Endothelial cell of umbilical vein (primary cell): ENCODE data around the gene NPPC. TPM values are rescaled to one million over a fixed set of nuclear protein-coding genes. Genes with fewer than 3 reads are reported as not detected.

Experiments used
- BruUV-seq: library from RNA; stranded (reverse); fragments of 400-500 nt; replicated peaks from 2 replicates; lab custom pipeline; 2021; lab: Mats Ljungman, UMichigan
- CTCF ChIA-PET: fragments of 300-600, 350-600 bp; sonication (Branson Sonifier 250); formaldehyde crosslinking; loops from one replicate; lab custom pipeline; 2021; ENCODE audit warnings: antibody characterized with exemption, inconsistent platforms; lab: Charles Lee
- POLR2A ChIA-PET: fragments of 300-600, 350-600 bp; sonication (Branson Sonifier 250); formaldehyde crosslinking; loops from one replicate; lab custom pipeline; 2021; ENCODE audit warnings: antibody characterized with exemption, inconsistent platforms; lab: Charles Lee
- DNase-seq: peaks from one replicate; pipeline ENCODE4 v3.0.0-alpha.2; 2011; ENCODE audit warnings: low read depth, low spot score
- FAIRE-seq: peaks from 2 replicates; lab custom pipeline; 2011; peaks lifted over from hg19 to GRCh38; lab: Jason Lieb, UNC
- H2AFZ ChIP-seq: 2 replicates; pipeline ENCODE4 v1.6.0; 2012; ENCODE audit warnings: low read depth, low read length, control low read depth, inconsistent platforms
- H3K27ac ChIP-seq: 2 replicates; pipeline ENCODE4 v1.5.1; 2011; ENCODE audit warnings: low read depth, mild to moderate bottlenecking, control low read depth, low read length, moderate library complexity; ENCODE audit not compliant: insufficient read depth
- H3K27me3 ChIP-seq, 2 experiments: 2 replicates each; pipeline versions ENCODE4 v1.6.0 to v1.6.1; 2011; ENCODE audit warnings: low read length in 2 of 2, mixed read lengths in 1 of 2; ENCODE audit not compliant: control insufficient read depth in 2 of 2, insufficient read depth in 2 of 2
- H3K36me3 ChIP-seq, 2 experiments: 2 replicates in 1 of 2; 3 replicates in 1 of 2; pipeline ENCODE4 v1.5.1; 2011; ENCODE audit warnings: low read length in 2 of 2, mild to moderate bottlenecking in 1 of 2, moderate library complexity in 1 of 2; ENCODE audit not compliant: control insufficient read depth in 2 of 2, insufficient read depth in 2 of 2; ENCODE audit errors: extremely low read depth in 1 of 2
- H3K4me1 ChIP-seq: 3 replicates; pipeline ENCODE4 v1.5.1; 2011; ENCODE audit warnings: mild to moderate bottlenecking, low read length; ENCODE audit not compliant: control insufficient read depth, insufficient read depth; ENCODE audit errors: extremely low read depth
- H3K4me2 ChIP-seq: 2 replicates; pipeline ENCODE4 v1.6.1; 2011; ENCODE audit warnings: low read length, control low read depth, mixed read lengths; ENCODE audit not compliant: insufficient read depth
- H3K4me3 ChIP-seq, 3 experiments: fragments of 200-600 bp in 1 of 3; sonication (generic), shearing (Covaris generic) in 1 of 3; replicated peaks in 1 of 3; 2 replicates each; pipeline ENCODE4 v1.5.1; 2011 to 2016; ENCODE audit warnings: control low read depth in 3 of 3, low read length in 3 of 3, mild to moderate bottlenecking in 2 of 3, inconsistent platforms in 1 of 3, low read depth in 1 of 3, moderate library complexity in 1 of 3; ENCODE audit not compliant: insufficient read depth in 1 of 3
- H3K79me2 ChIP-seq: 2 replicates; pipeline ENCODE4 v1.6.0; 2012; ENCODE audit warnings: low read length, inconsistent platforms; ENCODE audit not compliant: control insufficient read depth, insufficient read depth
- H3K9ac ChIP-seq: replicated peaks from 2 replicates; pipeline ENCODE3; 2011; ENCODE audit warnings: low read length, control low read depth; ENCODE audit not compliant: insufficient read depth; ENCODE audit errors: extremely low read depth
- H3K9me1 ChIP-seq: replicated peaks from 3 replicates; pipeline ENCODE4 v1.6.0; 2011; ENCODE audit warnings: mild to moderate bottlenecking, low read length; ENCODE audit not compliant: control insufficient read depth, insufficient read depth; ENCODE audit errors: extremely low read depth
- H3K9me3 ChIP-seq: replicated peaks from 2 replicates; pipeline ENCODE4 v1.5.1; 2012; ENCODE audit warnings: low read length, inconsistent platforms; ENCODE audit not compliant: control insufficient read depth, insufficient read depth
- H4K20me1 ChIP-seq: replicated peaks from 2 replicates; pipeline ENCODE3; 2011; ENCODE audit warnings: mild to moderate bottlenecking, low read length; ENCODE audit not compliant: control insufficient read depth, insufficient read depth; ENCODE audit errors: extremely low read depth
- EZH2 ChIP-seq: IDR thresholded peaks from 2 replicates; pipeline ENCODE4 v1.6.1; 2012; ENCODE audit warnings: borderline replicate concordance, low read depth, mild to moderate bottlenecking, moderate library complexity, low read length, inconsistent platforms; ENCODE audit not compliant: severe bottlenecking
- FOS ChIP-seq: IDR thresholded peaks from 2 replicates; pipeline ENCODE4 v1.6.1; 2011; ENCODE audit warnings: mild to moderate bottlenecking, low read length, moderate library complexity, borderline replicate concordance; ENCODE audit not compliant: insufficient read depth
- GATA2 ChIP-seq: IDR thresholded peaks from 2 replicates; pipeline ENCODE4 v1.7.0; 2011; ENCODE audit warnings: low read depth, mild to moderate bottlenecking, moderate library complexity, mixed read lengths, low read length; ENCODE audit not compliant: insufficient read length, insufficient read depth
- JUN ChIP-seq: IDR thresholded peaks from 2 replicates; pipeline ENCODE4 v1.6.1; 2011; ENCODE audit warnings: borderline replicate concordance, low read depth; ENCODE audit not compliant: insufficient read length, insufficient read depth
- MYC ChIP-seq: IDR thresholded peaks from one replicate; pipeline ENCODE4 v1.6.1; 2011; ENCODE audit warnings: mild to moderate bottlenecking, low read depth, low read length
- POLR2A ChIP-seq: IDR thresholded peaks from 2 replicates; pipeline ENCODE4 v1.6.1; 2012; ENCODE audit warnings: low read depth, mild to moderate bottlenecking, control low read depth, low read length
- POLR2AphosphoS5 ChIP-seq: IDR thresholded peaks from 2 replicates; pipeline ENCODE4 v1.6.1; 2012; ENCODE audit warnings: low read depth, mild to moderate bottlenecking, control low read depth, low read length, moderate library complexity; ENCODE audit not compliant: insufficient read depth
- dilution Hi-C: fragments of 300-500 bp; cut with MboI; formaldehyde crosslinking; loops from one replicate; pipeline ENCODE4 v1.15.0; 2019; ENCODE audit warnings: low sequenced_read_pairs; ENCODE audit not compliant: extremely low pct_ligation_motif_present
- intact Hi-C: fragments of 100-400 bp; cut with micrococcal nuclease; formaldehyde crosslinking; loops from one replicate; pipeline ENCODE4 v1.10.0; 2022
- polyA plus RNA-seq, 4 experiments: library from polyadenylated mRNA; depleted of rRNA in 3 of 4; stranded (reverse) in 3 of 4; unstranded in 1 of 4; fragments of >200 nt; gene quantifications; 2 replicates each; pipeline versions ENCODE4 v1.2.1 to v1.2.3, GENCODE V29; 2011 to 2012; ENCODE audit warnings: missing spikeins in 1 of 4
- total RNA-seq: library from RNA; stranded (reverse); gene quantifications from 2 replicates; pipeline ENCODE4 v1.2.3, GENCODE V29; 2021
- TF ChIP-seq, protein P1 (sequence below), 2 donors: IDR thresholded peaks; 1 replicate in 1 of 2; 2 replicates in 1 of 2; pipeline ENCODE4 v1.5.1; 2011; ENCODE audit warnings: low read length in 2 of 2, mild to moderate bottlenecking in 2 of 2, moderate library complexity in 2 of 2, control low read depth in 1 of 2, inconsistent platforms in 1 of 2, low read depth in 1 of 2; ENCODE audit not compliant: insufficient read depth in 1 of 2; ENCODE audit errors: extremely low read depth in 1 of 2
- TF ChIP-seq, protein P2 (sequence below): IDR thresholded peaks from 2 replicates; pipeline ENCODE4 v1.6.1; 2011; ENCODE audit not compliant: insufficient read depth, insufficient read length

NPPC gene
- total and polyA plus RNA-seq, 2 donors (not counting 3 experiments of a cell fraction or from before 2014, with no cell fraction given), result not detected

GRCh38 chr2:231894566-231895380 lies 31.4 kb downstream of the NPPC start:
- Histone ChIP-seq H3K36me3 (no peaks in the 10 kb centered on the region), H3K4me2 (no peak overlapping the region), H3K27me3 (no peaks in the 10 kb centered on the region), H3K4me3 (no peak overlapping the region), H3K9ac (no peak overlapping the region), H3K4me1 (no peaks in the 10 kb centered on the region), H3K79me2 (no peaks in the 10 kb centered on the region), H4K20me1 (no peaks in the 10 kb centered on the region), H3K9me1 (no peaks in the 10 kb centered on the region), H2AFZ (no peak overlapping the region), H3K27ac (no peak overlapping the region), H3K9me3 (no peaks in the 10 kb centered on the region)
- TF ChIP-seq GATA2, result no peak
- no peak for TF ChIP-seq POLR2AphosphoS5
- TF ChIP-seq, protein P1, sequence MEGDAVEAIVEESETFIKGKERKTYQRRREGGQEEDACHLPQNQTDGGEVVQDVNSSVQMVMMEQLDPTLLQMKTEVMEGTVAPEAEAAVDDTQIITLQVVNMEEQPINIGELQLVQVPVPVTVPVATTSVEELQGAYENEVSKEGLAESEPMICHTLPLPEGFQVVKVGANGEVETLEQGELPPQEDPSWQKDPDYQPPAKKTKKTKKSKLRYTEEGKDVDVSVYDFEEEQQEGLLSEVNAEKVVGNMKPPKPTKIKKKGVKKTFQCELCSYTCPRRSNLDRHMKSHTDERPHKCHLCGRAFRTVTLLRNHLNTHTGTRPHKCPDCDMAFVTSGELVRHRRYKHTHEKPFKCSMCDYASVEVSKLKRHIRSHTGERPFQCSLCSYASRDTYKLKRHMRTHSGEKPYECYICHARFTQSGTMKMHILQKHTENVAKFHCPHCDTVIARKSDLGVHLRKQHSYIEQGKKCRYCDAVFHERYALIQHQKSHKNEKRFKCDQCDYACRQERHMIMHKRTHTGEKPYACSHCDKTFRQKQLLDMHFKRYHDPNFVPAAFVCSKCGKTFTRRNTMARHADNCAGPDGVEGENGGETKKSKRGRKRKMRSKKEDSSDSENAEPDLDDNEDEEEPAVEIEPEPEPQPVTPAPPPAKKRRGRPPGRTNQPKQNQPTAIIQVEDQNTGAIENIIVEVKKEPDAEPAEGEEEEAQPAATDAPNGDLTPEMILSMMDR (IDR thresholded peaks at IDR 0.05; ENCODE audit: extremely low read depth in 1 of 2, insufficient read depth in 1 of 2, low read depth in 1 of 2, low read length in 2 of 2), result no peak
- no peak for TF ChIP-seq FOS
- TF ChIP-seq JUN, result no peak
- no peak for TF ChIP-seq EZH2
- TF ChIP-seq, protein P2, sequence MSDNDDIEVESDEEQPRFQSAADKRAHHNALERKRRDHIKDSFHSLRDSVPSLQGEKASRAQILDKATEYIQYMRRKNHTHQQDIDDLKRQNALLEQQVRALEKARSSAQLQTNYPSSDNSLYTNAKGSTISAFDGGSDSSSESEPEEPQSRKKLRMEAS, result no peak
- TF ChIP-seq MYC, result no peak
- TF ChIP-seq POLR2A, result no peak
- ChIA-PET CTCF (no interaction called here), POLR2A (no interaction called here)
- FAIRE-seq, result no peak
- dilution Hi-C loops, result no loop called here
- no peak for DNase-seq
- intact Hi-C loops, result no loop called here
- BruUV-seq, result no TSS peak
